HUES64 (cell line): ENCODE results near the gene TRIM6.

Experiments
- H3K27ac ChIP-seq: 2 replicates; pipeline ENCODE4 v1.7.0; 2013; ENCODE audit warnings: low read depth, low read length, inconsistent platforms
- H3K27me3 ChIP-seq: 2 replicates; pipeline ENCODE4 v1.6.1; 2013; ENCODE audit warnings: mild to moderate bottlenecking, low read length; ENCODE audit not compliant: insufficient read depth
- H3K36me3 ChIP-seq: 2 replicates; pipeline ENCODE4 v1.6.1; 2013; ENCODE audit warnings: mild to moderate bottlenecking, low read length; ENCODE audit not compliant: insufficient read depth
- H3K4me1 ChIP-seq: 2 replicates; pipeline ENCODE4 v1.6.1; 2013; ENCODE audit warnings: mild to moderate bottlenecking, low read length, moderate library complexity; ENCODE audit not compliant: insufficient read depth
- H3K4me3 ChIP-seq: 2 replicates; pipeline ENCODE4 v1.5.1; 2013; ENCODE audit warnings: mild to moderate bottlenecking, low read length, moderate library complexity
- H3K9ac ChIP-seq: 2 replicates; pipeline ENCODE4 v1.6.1; 2013; ENCODE audit warnings: mild to moderate bottlenecking, low read depth, low read length
- H3K9me3 ChIP-seq: 2 replicates; pipeline ENCODE4 v1.6.1; 2013; ENCODE audit warnings: low read depth, low read length; ENCODE audit not compliant: insufficient read depth
- WGBS: fragments of 150-250, 120-280 bp; methylation state at CpG from one replicate; pipeline ENCODE4 v1.1.7; 2013; ENCODE audit warnings: missing lambda C conversion rate; 5-methylcytosine and 5-hydroxymethylcytosine counted together

TRIM6 gene

GRCh38 chr11:5604896-5605295 lies 8.5 kb downstream of the TRIM6 start:
- WGBS, result 92% methylated on average over 4 of the region's 4 CpGs
- peaks cover 7% of the 10 kb centered on the region; the same call in 1 of the 2 replicates for H3K4me1 ChIP-seq
- no peak overlapping the region for H3K27ac ChIP-seq
- no peak overlapping the region for H3K9ac ChIP-seq
- H3K4me3 ChIP-seq, result no peak overlapping the region
- H3K36me3 ChIP-seq, result peaks cover 60% of the 10 kb centered on the region
- H3K27me3 ChIP-seq, result no peaks in the 10 kb centered on the region
- no peaks in the 10 kb centered on the region for H3K9me3 ChIP-seq

GRCh38 chr11:5605849-5606248 lies 9.4 kb downstream of the TRIM6 start:
- H3K27ac ChIP-seq, result no peak overlapping the region
- WGBS, result 99% methylated on average over 5 of the region's 5 CpGs
- H3K9ac ChIP-seq, result no peak overlapping the region
- H3K27me3 ChIP-seq, result no peaks in the 10 kb centered on the region
- H3K4me3 ChIP-seq, result no peak overlapping the region
- H3K4me1 ChIP-seq, result 0 out of 2 replicates have a peak, but pooled peaks cover under 1% of the 10 kb centered on the region
- no peaks in the 10 kb centered on the region for H3K9me3 ChIP-seq
- H3K36me3 ChIP-seq, result peaks cover 69% of the 10 kb centered on the region

- H3K27me3 ChIP-seq, result no peaks in the 10 kb centered on the region
- no peak overlapping the region for H3K27ac ChIP-seq
- 97% methylated on average over 6 of the region's 6 CpGs for WGBS
- H3K4me3 ChIP-seq, result no peak overlapping the region
- no peaks in the 10 kb centered on the region for H3K9me3 ChIP-seq
- peaks cover 86% of the 10 kb centered on the region for H3K36me3 ChIP-seq
- H3K9ac ChIP-seq, result no peak overlapping the region
- H3K4me1 ChIP-seq, result no peaks in the 10 kb centered on the region
These were observed 12.4 kb downstream of the TRIM6 start for GRCh38 chr11:5608808-5609207.

GRCh38 chr11:5610446-5610845 lies 14.0 kb downstream of the TRIM6 start:
- H3K4me3 ChIP-seq, result no peak overlapping the region
- H3K27me3 ChIP-seq, result no peaks in the 10 kb centered on the region
- no peaks in the 10 kb centered on the region for H3K9me3 ChIP-seq
- no peak overlapping the region for H3K27ac ChIP-seq
- WGBS, result 94% methylated on average over 5 of the region's 5 CpGs
- H3K36me3 ChIP-seq, result peaks cover 72% of the 10 kb centered on the region
- H3K9ac ChIP-seq, result no peak overlapping the region
- no peaks in the 10 kb centered on the region for H3K4me1 ChIP-seq

GRCh38 chr11:5611627-5612026 lies 15.2 kb downstream of the TRIM6 start:
- H3K27ac ChIP-seq, result no peak overlapping the region
- no peak overlapping the region for H3K4me3 ChIP-seq
- WGBS, result 89% methylated on average over 10 of the region's 11 CpGs
- H3K36me3 ChIP-seq, result peaks cover 61% of the 10 kb centered on the region
- no peaks in the 10 kb centered on the region for H3K9me3 ChIP-seq
- H3K9ac ChIP-seq, result no peak overlapping the region
- no peaks in the 10 kb centered on the region for H3K4me1 ChIP-seq
- no peaks in the 10 kb centered on the region for H3K27me3 ChIP-seq

- H3K36me3 ChIP-seq, result no peaks in the 10 kb centered on the region
- H3K4me3 ChIP-seq, result no peak overlapping the region
- WGBS, result 91% methylated on average over 3 of the region's 3 CpGs
- H3K9ac ChIP-seq, result no peak overlapping the region
- H3K4me1 ChIP-seq, result peaks cover 11% of the 10 kb centered on the region
- no peak overlapping the region for H3K27ac ChIP-seq
- H3K27me3 ChIP-seq, result no peaks in the 10 kb centered on the region
- no peaks in the 10 kb centered on the region for H3K9me3 ChIP-seq
These were observed 22.4 kb downstream of the TRIM6 start for GRCh38 chr11:5618807-5619206.

- Histone ChIP-seq H3K9ac (no peak overlapping the region), H3K27me3 (no peaks in the 10 kb centered on the region), H3K36me3 (no peaks in the 10 kb centered on the region), H3K27ac (no peak overlapping the region), H3K4me1 (peaks cover 15% of the 10 kb centered on the region), H3K4me3 (no peak overlapping the region), H3K9me3 (no peaks in the 10 kb centered on the region)
- 76% methylated on average over 3 of the region's 3 CpGs for WGBS
These were observed 24.4 kb downstream of the TRIM6 start for GRCh38 chr11:5620651-5621521.

- no peaks in the 10 kb centered on the region for H3K27me3 ChIP-seq
- no peaks in the 10 kb centered on the region for H3K36me3 ChIP-seq
- H3K27ac ChIP-seq, result no peak overlapping the region
- no peak overlapping the region for H3K4me3 ChIP-seq
- no peak overlapping the region for H3K9ac ChIP-seq
- peaks cover 15% of the 10 kb centered on the region for H3K4me1 ChIP-seq
- no peaks in the 10 kb centered on the region for H3K9me3 ChIP-seq
These were observed 25.1 kb downstream of the TRIM6 start for GRCh38 chr11:5621580-5621979.

- Histone ChIP-seq H3K27me3 (no peaks in the 10 kb centered on the region), H3K27ac (no peak overlapping the region), H3K4me3 (no peak overlapping the region), H3K9ac (no peak overlapping the region), H3K4me1 (peaks cover 15% of the 10 kb centered on the region), H3K9me3 (no peaks in the 10 kb centered on the region), H3K36me3 (no peaks in the 10 kb centered on the region)
- 94% methylated on average over 3 of the region's 3 CpGs for WGBS
These were observed 26.4 kb downstream of the TRIM6 start for GRCh38 chr11:5622802-5623201.

- Histone ChIP-seq H3K36me3 (no peaks in the 10 kb centered on the region), H3K27ac (no peak within 1 kb of the TSS), H3K9ac (peak within 1 kb of the TSS; percentile 14; the same call in 1 of the 2 replicates), H3K4me3 (peak within 1 kb of the TSS; percentile 42), H3K4me1 (peaks cover 15% of the 10 kb centered on the region), H3K9me3 (no peaks in the 10 kb centered on the region), H3K27me3 (no peaks in the 10 kb centered on the region)
- 65% methylated on average over 6 of the region's 7 CpGs for WGBS
These were observed 28.2 kb downstream of the TRIM6 start, which contains the start of gene TRIM34 for GRCh38 chr11:5624489-5625279. Gene TRIM34, plus strand, starts transcription at chr11:5625001. Its CDS starts 7,331 bp downstream, at chr11:5632332.

- H3K4me3 ChIP-seq, result peak overlapping the region; percentile 42
- WGBS, result 80% methylated on average over 4 of the region's 4 CpGs
These were observed 28.8 kb downstream of the TRIM6 start for GRCh38 chr11:5625281-5625680.

More at GRCh38 chr11:5625281-5625680, 28.8 kb downstream of the TRIM6 start:
- H3K9me3 ChIP-seq, result no peaks in the 10 kb centered on the region
- H3K9ac ChIP-seq, result peak overlapping the region; percentile 14; the same call in 1 of the 2 replicates
- H3K27ac ChIP-seq, result no peak overlapping the region
- H3K4me1 ChIP-seq, result peaks cover 15% of the 10 kb centered on the region
- no peaks in the 10 kb centered on the region for H3K27me3 ChIP-seq
- H3K36me3 ChIP-seq, result no peaks in the 10 kb centered on the region
